IPS DF 19.7 (cell line): ENCODE data around the gene SFTPB.
"Not testable (repeated sequence)": the region's sequence is repeated elsewhere in the genome, so short reads cannot be mapped to it uniquely, and the experiment has no call there.

Experiments used
- DNase-seq: peaks from one replicate; pipeline ENCODE4 v3.0.0-alpha.2; 2013; ENCODE audit warnings: low read depth, low spot score

The SFTPB gene

GRCh38 chr2:85675866-85676548 lies 8.0 kb upstream of the SFTPB start:
- no peak for DNase-seq

DNA sequence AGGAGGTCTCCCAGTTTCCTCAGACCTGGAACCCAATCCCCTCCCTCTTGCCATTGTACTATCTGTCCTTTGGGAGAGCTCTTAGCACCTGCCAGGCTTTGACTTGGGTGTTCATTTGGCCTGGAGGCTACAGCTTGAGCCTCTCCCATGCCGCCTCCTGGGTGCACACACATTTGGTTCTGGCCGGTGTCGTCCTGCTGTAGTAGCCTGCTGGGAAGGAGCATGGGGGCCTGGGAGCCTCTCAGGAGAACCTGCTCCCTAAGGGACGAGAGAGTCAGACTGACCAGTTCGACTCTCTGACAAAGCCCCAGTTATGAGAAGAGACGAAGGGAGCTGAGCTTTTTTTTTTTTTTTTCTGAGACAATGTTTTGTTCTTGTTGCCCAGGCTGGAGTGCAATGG lies 7.4 kb upstream of the SFTPB start:
- no peak for DNase-seq

GRCh38 chr2:85674417-85674816 lies 6.4 kb upstream of the SFTPB start:
- DNase-seq = no peak

DNA sequence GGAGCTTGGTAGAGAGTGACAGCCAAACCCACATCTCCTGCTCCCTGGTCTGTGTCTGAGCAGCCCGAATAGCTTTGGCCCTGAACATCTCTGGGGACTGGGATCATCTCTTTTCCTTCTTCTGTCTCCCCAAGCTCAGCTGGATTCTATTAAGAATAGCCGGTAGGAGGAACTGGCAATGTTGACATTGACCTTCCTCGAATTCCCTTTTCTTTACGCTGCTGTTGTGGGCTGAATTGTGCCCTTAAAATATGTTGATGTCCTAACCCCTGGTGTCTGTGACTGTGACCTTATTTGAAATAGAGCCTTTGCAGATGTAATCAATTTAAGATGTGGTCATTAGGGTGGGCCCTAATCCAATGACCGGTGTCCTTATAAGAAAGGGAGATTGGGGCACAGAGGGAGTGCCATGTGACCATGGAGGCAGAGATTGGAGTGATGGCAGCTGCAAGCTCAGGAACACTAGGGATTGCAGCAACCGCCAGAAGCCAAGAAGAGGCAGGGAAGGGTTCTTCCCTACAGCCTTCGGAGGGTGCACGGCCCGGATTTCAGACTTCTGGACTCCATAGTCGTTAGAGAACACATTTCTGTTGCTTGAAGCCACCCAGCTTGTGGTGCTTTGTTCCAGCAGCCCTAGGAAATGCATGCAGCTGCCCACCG lies 5.8 kb upstream of the SFTPB start:
- no peak for DNase-seq

DNA sequence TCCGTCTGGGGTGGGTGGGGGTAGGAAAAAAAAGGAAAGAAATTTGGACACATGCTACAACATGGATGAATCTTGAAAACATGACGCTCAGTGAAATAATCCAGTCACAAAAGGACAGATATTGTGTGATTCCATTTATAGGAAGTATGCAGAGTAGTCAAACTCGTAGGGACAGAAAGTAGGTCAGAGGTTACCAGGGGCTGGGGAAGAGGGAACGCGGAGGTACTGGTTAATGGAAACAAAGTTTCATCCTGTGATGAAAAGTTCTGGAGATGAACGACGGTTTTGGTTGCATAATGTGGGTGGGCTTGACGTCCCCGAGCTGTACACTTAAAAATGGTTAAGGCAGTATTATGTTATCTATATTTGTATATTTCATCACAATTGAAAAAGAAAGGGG lies 4.5 kb upstream of the SFTPB start:
- no peak for DNase-seq

- DNase-seq = not testable (repeated sequence)
Observed at GRCh38 chr2:85670416-85670815, 2.4 kb upstream of the SFTPB start.

DNA sequence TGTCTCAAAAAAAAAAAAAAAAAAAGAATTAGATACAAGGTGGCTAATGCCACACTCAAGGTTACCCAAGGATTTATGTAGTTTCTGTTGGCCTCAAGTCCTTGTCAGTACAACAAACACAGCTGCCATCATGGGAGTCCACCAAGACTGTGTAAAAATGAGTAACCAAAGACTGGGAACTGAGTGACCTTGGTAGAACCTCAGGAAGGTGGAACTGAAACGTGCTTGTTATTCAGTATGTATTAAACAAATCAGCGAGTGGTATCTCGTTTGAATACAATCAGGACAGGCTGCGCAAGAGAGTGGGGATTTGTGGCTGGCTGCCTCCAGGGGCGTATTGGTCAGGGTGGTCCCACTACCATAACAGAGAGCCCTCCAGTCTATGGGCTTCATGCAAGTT lies 1.6 kb upstream of the SFTPB start:
- no peak for DNase-seq

DNA sequence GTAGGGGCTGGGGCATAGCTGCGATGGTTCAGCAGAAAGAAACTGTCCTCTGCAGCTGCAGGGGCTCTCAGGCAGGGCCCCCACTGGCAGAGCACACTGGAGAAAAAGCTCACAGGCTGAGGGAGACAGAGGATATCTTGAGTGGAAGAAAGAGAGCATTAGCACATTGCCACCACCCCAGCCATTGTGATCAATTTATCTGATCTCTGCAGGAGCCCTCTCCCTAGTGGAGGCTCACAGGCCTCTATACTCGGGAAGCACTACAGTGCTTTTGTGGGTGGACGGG lies 801 bp upstream of the SFTPB start:
- no peak for DNase-seq

DNA sequence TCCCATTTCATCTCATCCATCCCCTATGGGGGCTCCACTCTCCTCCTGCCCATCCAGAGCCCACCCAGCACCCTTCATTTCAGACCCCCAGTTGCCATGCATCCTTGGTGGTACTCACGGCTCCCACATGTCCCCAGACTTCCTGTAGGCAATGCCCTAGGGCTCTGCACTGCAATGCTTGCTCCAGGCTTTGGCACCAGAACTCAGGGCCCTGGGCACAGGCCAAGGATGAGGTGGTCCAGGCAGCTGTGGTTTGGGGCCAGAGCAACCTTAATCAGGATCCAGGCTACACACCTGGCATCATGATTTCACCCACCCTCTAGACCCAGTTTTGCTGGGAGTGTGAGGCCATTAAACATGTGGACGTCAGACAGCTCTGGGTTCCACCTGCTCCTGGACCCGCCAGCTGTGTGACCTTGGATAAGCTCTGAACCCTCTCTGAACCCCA lies 414 bp downstream of the SFTPB start:
- DNase-seq = no peak

DNA sequence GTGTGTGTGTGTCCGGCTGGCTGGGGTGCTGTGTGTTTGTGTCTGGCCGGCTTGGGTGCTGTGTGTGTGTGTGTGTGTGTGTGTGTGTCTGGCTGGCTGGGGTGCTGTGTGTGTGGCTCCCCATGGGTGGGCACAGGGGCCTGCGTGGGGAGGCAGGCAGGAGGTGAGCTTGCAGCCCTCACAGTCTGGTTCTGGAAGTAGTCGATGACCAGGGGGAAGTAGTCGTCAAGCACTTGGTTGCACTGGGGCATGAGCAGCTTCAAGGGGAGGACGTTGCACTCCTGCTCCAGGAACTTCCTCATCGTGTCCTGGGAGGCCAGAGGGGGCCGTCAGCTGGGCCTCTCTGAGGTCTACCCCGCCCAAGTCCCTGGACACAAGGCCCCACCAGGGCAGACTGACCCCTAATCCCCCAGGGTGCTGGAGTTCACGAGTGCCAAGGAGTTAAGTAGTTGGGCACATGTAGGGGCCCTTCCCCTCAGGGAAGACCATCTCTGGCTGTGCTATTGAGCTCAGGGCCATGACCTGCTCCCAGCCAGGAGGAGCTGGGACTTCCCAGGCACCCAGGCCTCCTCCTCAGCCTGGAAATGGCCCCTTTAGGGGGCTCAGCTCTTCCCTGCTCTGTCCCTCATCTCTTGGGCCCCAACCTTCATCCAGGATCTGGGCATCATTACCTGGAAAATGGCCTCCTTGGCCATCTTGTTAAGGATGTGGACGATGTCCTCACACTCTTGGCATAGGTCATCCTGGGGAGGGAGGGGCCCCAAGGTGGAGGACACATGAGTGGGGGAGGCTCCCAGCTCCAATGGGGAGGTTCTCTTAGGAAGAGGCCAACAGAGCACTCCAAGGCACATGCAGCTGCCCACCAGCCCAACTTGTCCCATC lies 1.3 kb downstream of the SFTPB start:
- no peak for DNase-seq

DNA sequence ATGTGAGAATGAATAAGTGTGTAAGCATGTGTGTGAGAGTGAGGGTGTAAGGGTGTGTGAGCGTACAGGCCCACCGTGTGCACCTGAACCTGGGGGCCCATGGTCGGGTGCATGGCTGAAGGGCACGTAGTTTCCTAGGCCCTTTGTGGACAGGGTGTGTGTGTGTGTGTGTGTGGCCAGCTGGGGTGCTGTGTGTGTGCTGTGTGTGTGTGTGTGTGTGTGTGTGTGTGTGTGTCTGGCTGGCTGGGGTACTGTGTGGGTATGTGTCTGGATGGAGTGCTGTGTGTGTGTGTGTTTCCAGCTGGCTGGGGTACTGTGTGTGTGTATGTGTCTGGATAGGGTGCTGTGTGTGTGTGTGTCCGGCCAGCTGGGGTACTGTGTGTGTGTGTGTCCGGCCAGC lies 2.0 kb downstream of the SFTPB start:
- DNase-seq = no peak

DNA sequence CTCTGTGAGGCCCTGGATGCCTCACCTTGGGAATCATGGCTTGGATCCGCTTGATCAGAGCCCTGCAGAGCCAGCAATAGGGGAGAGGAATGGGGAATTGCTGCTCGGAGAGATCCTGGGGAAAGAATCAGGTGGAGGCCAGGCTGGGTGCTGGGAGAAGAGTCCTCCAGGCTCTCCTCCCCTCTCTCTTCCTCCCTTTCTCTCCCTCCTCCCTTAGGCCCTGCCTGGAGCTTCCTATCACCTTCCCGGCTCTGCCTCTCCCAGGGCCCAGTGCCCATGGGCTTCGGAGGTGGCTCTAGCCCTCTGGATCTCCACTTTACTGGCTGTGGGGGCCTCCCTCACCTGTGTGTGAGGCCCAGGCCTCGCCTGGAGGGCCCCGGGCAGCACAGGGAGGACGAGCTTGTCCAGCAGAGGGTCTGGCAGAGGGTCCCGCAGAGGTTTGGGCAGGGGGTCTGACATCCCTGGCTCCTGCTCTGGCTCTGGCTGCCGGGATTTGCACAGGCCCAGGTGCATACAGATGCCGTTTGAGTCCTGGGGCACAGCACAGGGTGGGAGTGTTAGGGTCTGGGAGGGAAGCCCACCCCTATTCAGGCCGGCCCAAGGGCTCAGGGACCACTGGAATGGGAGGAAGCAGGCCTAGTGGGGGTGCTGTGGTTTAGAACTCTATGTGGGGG lies 2.6 kb downstream of the SFTPB start:
- DNase-seq = no peak

- no peak for DNase-seq
Observed at GRCh38 chr2:85663594-85664565, 4.1 kb downstream of the SFTPB start.

- no peak for DNase-seq
Observed at GRCh38 chr2:85662899-85663593, 5.0 kb downstream of the SFTPB start.

DNA sequence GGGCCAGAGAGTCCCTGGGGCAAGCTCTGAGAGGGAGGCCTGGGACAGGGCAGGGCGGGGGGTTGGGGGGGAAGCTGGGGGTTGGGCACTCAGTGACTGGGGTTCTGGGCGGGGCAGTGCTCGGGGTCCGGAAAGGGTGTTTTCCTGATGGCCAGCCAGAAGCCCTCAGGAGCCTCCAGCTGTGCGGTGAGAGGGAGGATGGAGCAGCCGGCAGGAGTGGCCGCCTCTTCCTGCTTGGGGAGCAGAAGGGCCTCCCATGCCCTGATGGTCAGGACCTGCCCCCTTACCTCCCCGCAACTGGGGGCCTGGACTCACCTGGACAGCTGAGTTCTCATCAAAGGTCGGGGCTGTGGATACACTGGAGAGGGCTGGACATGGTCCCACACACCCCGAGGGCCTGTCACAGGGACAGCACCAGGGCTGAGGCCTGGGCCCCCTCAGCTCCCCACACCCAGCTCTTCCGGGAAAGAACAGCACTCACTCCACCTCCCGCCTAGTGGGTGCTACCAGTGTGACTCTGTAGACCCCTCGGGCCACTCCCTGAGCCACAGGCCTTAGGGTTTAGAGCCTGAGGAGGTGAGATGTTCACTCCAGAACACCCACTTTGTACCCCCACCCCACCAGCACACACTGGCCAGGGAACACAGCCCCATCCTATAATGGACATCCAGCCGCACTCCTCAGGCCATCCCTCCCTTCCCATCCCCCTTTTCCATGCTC lies 6.7 kb downstream of the SFTPB start:
- no peak for DNase-seq

GRCh38 chr2:85660725-85661124 lies 7.3 kb downstream of the SFTPB start:
- DNase-seq = no peak

DNA sequence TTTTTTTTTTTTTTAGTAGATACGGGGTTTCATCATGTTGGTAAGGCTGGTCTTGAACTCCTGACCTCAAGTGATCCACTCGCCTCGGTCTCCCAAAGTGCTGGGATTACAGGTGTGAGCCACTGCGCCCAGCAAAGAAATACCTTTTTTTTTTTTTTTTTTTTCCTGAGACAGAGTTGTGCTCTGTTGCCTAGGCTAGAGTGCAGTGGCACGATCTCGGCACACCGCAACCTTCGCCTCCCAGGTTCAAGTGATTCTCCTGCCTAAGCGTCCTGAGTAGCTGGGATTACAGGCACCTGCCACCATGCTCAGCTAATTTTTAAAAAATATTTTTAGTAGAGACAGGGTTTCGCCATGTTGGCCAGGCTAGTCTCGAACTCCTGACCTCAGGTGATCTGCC lies 7.7 kb downstream of the SFTPB start:
- not testable (repeated sequence) for DNase-seq

GRCh38 chr2:85659324-85659981 lies 8.5 kb downstream of the SFTPB start:
- DNase-seq = no peak

GRCh38 chr2:85657399-85657798 lies 10.6 kb downstream of the SFTPB start:
- DNase-seq = not testable (repeated sequence)
